ENCODE data around the gene SAP30BP.

SAP30BP gene

GRCh38 chr17:75723171-75723930 lies 56.2 kb downstream of the SAP30BP start:
- FAIRE-seq = no peak
- no peak for DNase-seq (ENCODE audit: insufficient read length, low spot score)
- TF ChIP-seq CTCF (IDR thresholded peaks at IDR 0.05; ENCODE audit: insufficient read depth, missing control alignments) = no peak

GRCh38 chr17:75724016-75725003 lies 57.2 kb downstream of the SAP30BP start:
- no peak for DNase-seq (ENCODE audit: insufficient read length, low spot score)
- FAIRE-seq = no peak
- no peak for TF ChIP-seq CTCF (IDR thresholded peaks at IDR 0.05; ENCODE audit: insufficient read depth, missing control alignments)

GRCh38 chr17:75725504-75725903 lies 58.4 kb downstream of the SAP30BP start:
- FAIRE-seq (no peak), DNase-seq (ENCODE audit: insufficient read length, low spot score) (no peak)
- no peak for TF ChIP-seq CTCF (IDR thresholded peaks at IDR 0.05; ENCODE audit: insufficient read depth, missing control alignments)

- no peak for FAIRE-seq
These were observed 60.3 kb downstream of the SAP30BP start for GRCh38 chr17:75727391-75727790.

GRCh38 chr17:75729351-75729750 lies 62.2 kb downstream of the SAP30BP start:
- no peak for TF ChIP-seq CTCF (IDR thresholded peaks at IDR 0.05; ENCODE audit: insufficient read depth, missing control alignments)
- FAIRE-seq (no peak), DNase-seq (ENCODE audit: insufficient read length, low spot score) (no peak)

More at GRCh38 chr17:75727391-75727790, 60.3 kb downstream of the SAP30BP start:
- no peak for DNase-seq (ENCODE audit: insufficient read length, low spot score)
- no peak for TF ChIP-seq CTCF (IDR thresholded peaks at IDR 0.05; ENCODE audit: insufficient read depth, missing control alignments)

- FAIRE-seq = no peak
- no peak for DNase-seq (ENCODE audit: insufficient read length, low spot score)
- no peak for TF ChIP-seq CTCF (IDR thresholded peaks at IDR 0.05; ENCODE audit: insufficient read depth, missing control alignments)
These were observed 62.9 kb downstream of the SAP30BP start for GRCh38 chr17:75730065-75730464.
